Gastrocnemius medialis (tissue), 4 donors: Measurements from ENCODE around the gene MCOLN1.

Source experiments
- CTCF ChIP-seq, 5 experiments: fragments of 450-650 bp in 3 of 5; fragments of 200-600 bp in 2 of 5; sonication (generic) in 2 of 5; IDR thresholded peaks in 4 of 5; conservative IDR thresholded peaks in 1 of 5; 1 replicate in 4 of 5; 2 replicates in 1 of 5; pipeline ENCODE4 v1.5.1; 2016 to 2019; ENCODE audit warnings: antibody characterized with exemption in 5 of 5, mild to moderate bottlenecking in 3 of 5, moderate library complexity in 3 of 5
- POLR2A ChIP-seq, 2 donors: fragments of 450-650 bp; IDR thresholded peaks; one replicate each; pipeline ENCODE4 v1.6.1; 2017; ENCODE audit warnings: antibody characterized with exemption in 2 of 2, mild to moderate bottlenecking in 2 of 2, moderate library complexity in 2 of 2

DNA sequence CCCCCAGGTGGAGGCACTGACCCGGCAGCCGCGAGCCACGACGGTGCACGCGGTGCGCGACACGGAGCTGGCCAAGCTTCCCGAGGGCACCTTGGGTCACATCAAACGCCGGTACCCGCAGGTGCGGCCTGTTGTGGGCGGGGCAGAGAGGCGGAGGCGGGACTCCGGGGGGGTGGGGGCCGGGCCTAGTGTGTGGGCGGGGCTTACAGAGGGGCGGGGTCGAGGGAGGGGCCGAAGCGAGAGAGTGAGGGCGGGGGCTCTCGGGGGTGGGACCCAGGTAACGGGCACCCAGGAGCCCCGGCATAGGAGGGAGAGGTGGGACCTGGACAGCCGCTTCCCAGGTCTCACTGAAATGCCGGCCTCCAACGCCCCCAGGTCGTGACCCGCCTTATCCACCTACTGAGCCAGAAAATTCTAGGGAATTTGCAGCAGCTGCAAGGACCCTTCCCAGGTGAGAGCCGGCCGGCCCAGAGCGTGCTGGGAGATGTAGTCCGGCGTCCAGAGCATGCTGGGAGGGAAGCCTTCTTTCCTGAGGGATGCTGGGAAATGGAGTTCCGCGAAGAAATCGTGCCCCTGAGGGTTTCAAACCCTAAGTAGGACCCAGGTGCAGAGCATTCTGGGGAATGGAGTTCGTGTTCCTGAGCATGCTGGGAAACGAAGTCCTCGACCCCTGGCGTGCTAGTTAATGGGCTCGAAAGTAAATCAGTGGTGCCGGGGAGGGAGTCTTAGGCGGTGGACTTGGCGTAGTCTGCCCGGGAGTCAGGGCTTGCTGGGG, 28.8 kb downstream of the MCOLN1 start:
- TF ChIP-seq CTCF (IDR thresholded peaks at IDR 0.05 in 4 of 5, conservative IDR thresholded peaks at IDR 0.05 in 1 of 5) (no peak), POLR2A (IDR thresholded peaks at IDR 0.05) (no peak)
